Measurements from ENCODE around the gene CEP83.
"Not testable (repeated sequence)": the region's sequence is repeated elsewhere in the genome, so short reads cannot be mapped to it uniquely, and the experiment has no call there.

The CEP83 gene

DNA sequence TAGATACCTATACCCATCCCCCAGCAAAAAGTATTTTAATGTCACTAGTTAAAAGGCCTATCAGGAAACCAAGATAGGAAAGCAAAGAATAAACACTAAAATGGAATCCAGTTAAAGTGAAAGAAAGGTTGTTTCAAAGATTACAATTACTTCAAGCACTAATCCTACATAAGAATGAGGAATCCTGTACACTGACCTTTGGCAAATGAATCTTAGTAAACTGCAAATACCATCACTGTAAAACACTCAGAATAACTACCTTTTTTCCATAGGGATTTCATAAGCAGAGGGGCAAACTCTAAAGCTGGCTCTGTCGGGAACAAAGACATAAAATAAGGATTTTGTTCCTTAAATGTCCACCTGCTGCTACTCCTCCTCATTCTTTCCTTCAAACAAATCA lies 25.9 kb downstream of the CEP83 start:
- no peak for DNase-seq

DNA sequence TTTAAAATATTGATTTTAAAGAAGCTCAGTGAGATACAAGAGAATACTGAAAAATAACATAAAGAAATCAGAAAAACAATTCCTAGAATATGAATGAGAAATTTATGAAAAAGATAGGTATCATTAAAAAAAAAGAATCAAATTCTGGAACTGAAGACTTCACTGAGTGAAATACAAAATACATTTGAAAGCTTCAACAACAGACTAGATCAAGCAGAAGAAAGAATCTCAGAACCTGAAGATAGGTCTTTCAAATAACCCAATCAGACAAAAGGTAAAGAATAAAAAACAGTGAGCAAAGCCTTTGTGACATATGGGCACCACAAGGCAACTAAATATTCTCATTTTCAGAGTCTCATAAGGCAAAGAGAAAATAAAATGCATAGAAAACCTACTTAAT lies 29.4 kb downstream of the CEP83 start:
- no peak for DNase-seq

- no peak for DNase-seq
Measured at GRCh38 chr12:94429633-94430032, 30.0 kb downstream of the CEP83 start.

- no peak for DNase-seq
Measured at GRCh38 chr12:94429191-94429590, 30.5 kb downstream of the CEP83 start.

- DNase-seq = no peak
Measured at GRCh38 chr12:94427501-94428381, 31.9 kb downstream of the CEP83 start.

DNA sequence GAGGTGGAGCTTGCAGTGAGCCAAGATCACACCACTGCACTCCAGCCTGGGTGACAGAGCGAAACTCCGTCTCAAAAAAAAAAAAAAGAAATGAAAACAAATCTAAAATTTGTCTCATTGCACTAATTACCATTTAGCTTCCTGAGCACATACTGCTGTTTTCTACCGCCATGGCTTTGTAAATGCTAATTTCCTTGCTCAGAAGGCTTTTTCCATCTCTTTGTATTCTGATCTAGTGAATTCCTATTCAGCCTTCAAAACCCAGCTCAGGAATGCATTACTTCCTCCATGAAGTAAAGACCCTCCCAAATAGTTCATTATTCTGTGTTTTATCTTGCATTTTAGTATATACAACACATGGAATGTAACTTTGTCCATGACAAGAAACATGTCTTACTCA lies 33.6 kb downstream of the CEP83 start:
- no peak for DNase-seq

DNA sequence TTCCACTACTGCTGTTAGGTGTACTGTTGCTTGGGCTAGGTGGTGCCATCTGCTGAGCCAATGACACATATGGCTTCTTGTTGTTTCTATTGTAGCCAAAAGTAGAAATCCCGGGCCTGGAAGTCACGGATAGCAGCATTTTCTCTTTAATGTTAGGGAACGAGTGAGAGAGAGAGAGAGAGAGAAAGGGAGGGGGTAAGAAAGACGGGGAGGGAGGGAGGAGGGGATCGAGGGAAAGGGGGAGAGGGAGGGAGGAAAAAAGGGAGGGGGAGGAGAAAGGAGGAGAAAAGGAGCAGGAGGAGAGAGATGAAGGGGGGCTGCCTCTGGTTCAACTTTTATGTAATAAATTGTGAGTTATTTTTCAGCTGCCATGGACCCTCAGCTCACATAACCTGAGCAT lies 34.8 kb downstream of the CEP83 start:
- not testable (repeated sequence) for DNase-seq

DNA sequence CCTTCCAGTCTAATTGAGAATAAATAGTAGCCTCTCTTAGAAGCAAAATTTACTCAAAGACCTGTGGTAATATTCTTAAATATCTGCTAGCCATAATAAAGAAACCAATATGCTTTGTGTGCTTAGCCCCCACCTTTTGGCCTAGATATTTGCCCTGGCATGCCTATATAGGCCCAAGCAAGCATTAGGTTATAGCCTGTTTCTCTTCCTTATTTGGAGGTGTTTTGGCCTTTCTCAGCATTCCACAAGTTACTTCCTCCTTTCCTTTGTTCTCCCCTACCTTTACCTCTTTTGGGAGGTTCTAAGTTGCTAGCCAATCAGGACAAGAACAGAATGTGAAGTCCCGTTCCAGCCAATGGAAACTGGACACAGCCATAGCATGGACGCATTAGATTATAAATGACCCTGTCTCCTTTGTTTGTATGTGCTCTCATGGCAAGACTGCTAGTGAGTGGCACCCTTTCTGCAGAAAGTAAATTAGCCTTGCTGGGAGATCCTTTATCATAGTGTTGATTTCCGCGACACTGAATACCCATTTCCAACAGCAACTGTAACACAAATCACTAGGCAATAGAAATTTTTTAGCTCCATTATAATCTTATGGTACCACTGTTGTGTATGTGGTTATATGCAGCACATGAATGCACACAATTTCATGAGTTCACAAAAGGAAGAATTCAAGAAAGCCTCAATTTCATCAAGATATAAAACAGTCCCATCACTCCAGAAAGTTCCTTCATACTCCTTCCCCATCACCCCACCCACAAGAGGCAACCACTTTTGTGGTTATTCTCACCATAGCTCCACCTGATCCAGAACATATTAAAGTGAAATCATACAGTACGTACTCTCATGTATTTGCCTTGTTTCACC lies 37.6 kb downstream of the CEP83 start:
- DNase-seq = no peak

- no peak for DNase-seq
Measured at GRCh38 chr12:94418517-94418916, 41.1 kb downstream of the CEP83 start.

DNA sequence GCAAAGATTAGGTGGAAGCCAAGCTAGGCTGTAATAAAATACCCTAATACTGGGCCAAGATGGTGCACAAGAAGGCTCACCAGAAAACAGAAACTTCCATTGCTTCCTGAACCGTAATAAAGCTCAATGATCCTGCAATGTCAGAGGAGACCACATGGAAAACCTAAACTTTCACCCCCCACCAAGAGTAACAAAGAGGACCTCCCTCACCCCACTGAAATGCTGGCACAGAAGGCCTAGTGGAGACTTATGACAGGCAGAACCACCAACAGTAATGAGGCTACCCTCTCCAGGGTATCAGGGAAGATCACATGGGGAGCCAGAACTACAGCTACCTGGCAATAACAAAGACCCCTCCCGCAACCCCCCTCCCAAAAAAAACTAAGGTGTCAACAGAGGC lies 43.1 kb downstream of the CEP83 start:
- DNase-seq = no peak

DNA sequence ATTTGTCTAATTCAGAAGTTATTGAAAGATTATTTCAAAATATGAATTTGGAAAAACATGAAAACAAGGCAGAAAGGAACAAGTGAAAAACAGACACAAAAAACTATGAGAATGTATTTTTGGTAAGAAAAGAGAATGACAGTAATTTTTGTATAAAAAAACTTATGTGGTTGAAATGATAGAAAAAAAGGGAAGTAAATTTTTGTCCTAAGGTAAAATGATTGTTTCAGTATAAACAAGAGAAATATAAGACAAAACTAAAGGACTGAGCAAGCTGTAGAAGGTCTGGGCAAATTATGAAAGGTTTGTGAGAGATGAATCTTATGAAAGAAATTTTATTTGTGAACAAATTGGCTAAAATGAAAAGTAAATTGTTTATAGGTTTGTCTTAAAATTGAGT lies 44.6 kb downstream of the CEP83 start:
- DNase-seq = no peak

- no peak for DNase-seq
Measured at GRCh38 chr12:94405413-94406116, 54.1 kb downstream of the CEP83 start.

DNA sequence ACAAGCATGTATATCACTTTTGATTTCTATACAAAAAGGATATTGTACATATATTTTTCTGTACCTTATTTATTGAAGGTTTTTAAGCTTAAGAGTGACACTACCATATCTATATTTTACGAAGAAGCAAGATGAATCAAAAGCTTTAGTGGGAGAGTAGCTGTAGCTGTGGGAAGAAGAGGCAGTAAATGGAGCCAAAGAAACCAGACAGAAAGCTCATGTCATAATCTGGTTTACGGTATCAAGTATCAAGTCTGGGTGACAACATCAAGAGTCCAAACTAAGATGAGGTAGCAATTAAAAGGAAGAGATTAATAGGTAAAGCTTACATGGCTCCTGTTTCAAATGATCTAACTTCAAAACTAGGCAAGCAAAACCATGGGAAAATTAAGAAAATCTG lies 54.8 kb downstream of the CEP83 start:
- no peak for DNase-seq

DNA sequence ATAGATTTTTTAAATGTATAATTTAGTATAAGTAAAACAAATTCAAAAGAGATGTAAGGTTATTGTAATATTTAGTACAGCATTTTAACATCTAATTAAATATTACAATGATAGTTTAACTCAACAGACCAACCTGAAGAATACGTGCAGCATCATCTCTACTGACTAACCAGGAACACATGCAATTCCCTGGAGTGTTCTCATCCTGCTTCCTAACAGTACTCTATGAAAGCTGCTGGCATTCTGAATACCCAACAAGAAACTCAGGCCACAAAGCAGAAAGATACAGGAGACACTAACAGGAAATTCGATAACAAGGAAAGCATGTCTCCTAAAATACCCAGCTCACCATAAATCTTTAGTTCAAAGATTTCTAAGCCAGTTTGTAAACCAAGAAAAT lies 58.3 kb downstream of the CEP83 start:
- no peak for DNase-seq

DNA sequence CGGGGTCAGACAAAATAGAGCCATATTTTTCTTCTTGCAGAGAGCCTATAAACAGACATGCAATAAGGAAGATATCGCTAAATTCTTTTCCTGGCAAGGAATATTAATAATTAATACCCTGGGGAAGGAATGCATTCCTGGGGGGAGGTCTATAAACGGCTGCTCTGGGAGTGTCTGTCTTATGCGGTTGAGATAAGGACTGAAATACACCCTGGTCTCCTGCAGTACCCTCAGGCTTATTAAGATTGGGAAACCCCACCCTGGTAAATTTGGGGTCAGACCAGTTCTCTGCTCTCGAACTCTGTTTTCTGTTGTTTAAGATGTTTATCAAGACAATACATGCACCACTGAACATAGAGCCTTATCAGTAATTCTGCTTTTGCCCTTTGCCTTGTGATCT lies 61.0 kb downstream of the CEP83 start:
- DNase-seq = not testable (repeated sequence)

DNA sequence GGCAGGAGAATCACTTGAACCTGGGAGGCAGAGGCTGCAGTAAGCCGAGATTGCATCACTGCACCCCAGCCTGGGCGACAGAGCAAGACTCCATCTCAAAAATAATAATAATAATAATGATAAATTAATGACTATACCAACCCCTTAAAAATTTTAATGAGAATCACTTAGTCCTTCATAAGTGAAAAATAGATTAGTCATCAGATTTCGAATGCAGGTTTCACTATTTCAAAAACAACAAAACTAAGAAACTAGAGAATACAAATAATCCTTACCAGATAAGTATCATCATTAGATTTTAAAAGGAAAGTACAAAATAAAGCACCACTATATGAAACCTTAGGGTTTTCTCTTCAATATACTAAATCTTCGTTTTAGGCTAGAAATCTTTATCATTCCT lies 62.3 kb downstream of the CEP83 start:
- no peak for DNase-seq

- DNase-seq = not testable (repeated sequence)
Measured at GRCh38 chr12:94396014-94396413, 63.7 kb downstream of the CEP83 start.

DNA sequence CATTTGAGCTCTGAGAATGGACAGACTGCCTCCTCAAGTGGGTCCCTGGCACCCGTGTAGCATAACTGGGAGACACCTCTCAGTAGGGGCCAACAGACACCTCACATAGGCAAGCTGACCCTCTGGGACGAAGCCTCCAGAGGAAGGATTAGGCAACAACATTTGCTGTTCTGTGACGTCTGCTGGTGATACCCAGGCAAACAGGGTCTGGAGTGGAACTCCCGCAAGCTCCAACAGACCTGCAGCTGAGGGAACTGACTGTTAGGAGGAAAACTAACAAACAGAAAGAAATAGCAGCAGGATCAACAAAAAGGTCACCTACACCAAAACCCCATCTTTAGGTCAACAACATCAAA lies 69.6 kb downstream of the CEP83 start:
- no peak for DNase-seq

DNA sequence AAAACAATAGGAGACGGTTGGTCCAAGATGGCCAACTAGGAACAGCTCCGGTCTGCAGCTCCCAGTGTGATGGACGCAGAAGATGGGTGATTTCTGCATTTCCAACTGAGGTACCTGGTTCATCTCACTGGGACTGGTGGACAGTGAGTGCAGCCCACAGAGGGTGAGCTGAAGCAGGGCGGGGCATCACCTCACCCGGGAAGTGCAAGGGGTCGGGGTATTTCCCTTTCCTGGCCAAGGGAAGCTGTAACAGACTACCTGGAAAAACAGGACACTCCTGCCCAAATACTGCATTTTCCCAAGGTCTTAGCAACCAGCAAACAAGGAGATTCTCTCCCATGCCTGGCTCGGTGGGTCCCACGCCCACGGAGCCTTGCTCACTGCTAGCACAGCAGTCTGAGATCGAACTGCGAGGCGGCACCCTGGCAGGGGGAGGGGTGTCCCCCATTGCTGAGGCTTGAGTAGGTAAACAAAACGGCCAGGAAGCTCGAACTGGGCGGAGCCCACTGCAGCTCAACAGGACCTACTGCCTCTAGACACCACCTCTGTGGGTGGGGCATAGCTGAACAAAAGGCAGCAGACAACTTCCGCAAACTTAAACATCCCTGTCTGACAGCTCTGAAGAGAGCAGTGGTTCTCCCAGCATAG lies 70.1 kb downstream of the CEP83 start:
- DNase-seq = not testable (repeated sequence)

- DNase-seq = no peak
Measured at GRCh38 chr12:94386422-94386821, 73.2 kb downstream of the CEP83 start.

DNA sequence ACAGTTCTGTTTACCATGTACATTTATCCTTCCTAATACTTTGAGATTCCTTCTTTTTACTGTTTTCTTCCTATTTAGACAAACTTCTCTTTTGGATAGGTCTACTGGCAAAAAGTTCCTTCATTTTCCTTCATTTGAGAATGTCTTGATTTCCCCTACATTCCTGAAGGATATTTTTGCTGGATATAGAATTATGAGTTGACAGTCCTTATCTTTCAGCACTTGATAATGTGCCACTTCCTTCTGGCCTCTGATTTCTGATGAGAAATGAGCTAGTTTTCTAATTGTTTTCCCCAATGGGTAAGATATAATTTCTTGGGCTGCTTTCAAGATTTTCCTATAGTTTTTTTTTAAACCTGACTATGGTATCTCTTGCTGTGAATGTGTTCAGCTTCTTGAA lies 75.6 kb downstream of the CEP83 start:
- no peak for DNase-seq

GRCh38 chr12:94380507-94380906 lies 79.2 kb downstream of the CEP83 start:
- DNase-seq = no peak
